ENCODE results near the gene L3MBTL4. TPM values are rescaled to one million over a fixed set of nuclear protein-coding genes. Genes with fewer than 3 reads are reported as not detected.

The L3MBTL4 gene
- total RNA-seq, 1 experiment from 2014 or later: 2.0 TPM

GRCh38 chr18:6374935-6375529 lies 39.7 kb downstream of the L3MBTL4 start:
- in situ Hi-C loops (cut with HindIII; ENCODE audit: low pct_unique_long_range_greater_than_20kb, low sequenced_read_pairs): no loop called here
- no peak for DNase-seq (ENCODE audit: low read depth, low spot score)

- in situ Hi-C loops (cut with HindIII; ENCODE audit: low pct_unique_long_range_greater_than_20kb, low sequenced_read_pairs): no loop called here
- no peak for DNase-seq (ENCODE audit: low read depth, low spot score)
Observed at GRCh38 chr18:6374340-6374739, 40.4 kb downstream of the L3MBTL4 start.

GRCh38 chr18:6373187-6373586 lies 41.5 kb downstream of the L3MBTL4 start:
- DNase-seq (ENCODE audit: low read depth, low spot score): no peak

GRCh38 chr18:6370886-6371635 lies 43.6 kb downstream of the L3MBTL4 start:
- in situ Hi-C loops (cut with HindIII; ENCODE audit: low pct_unique_long_range_greater_than_20kb, low sequenced_read_pairs): no loop called here
- DNase-seq (ENCODE audit: low read depth, low spot score): no peak

More at GRCh38 chr18:6373187-6373586, 41.5 kb downstream of the L3MBTL4 start:
- in situ Hi-C loops (cut with HindIII; ENCODE audit: low pct_unique_long_range_greater_than_20kb, low sequenced_read_pairs): no loop called here

- no peak for DNase-seq (ENCODE audit: low read depth, low spot score)
- in situ Hi-C loops (cut with HindIII; ENCODE audit: low pct_unique_long_range_greater_than_20kb, low sequenced_read_pairs): no loop called here
Observed at GRCh38 chr18:6370410-6370809, 44.3 kb downstream of the L3MBTL4 start.

GRCh38 chr18:6368017-6368416 lies 46.7 kb downstream of the L3MBTL4 start:
- no peak for DNase-seq (ENCODE audit: low read depth, low spot score)
- in situ Hi-C loops (cut with HindIII; ENCODE audit: low pct_unique_long_range_greater_than_20kb, low sequenced_read_pairs): no loop called here

- in situ Hi-C loops (cut with HindIII; ENCODE audit: low pct_unique_long_range_greater_than_20kb, low sequenced_read_pairs): no loop called here
- DNase-seq (ENCODE audit: low read depth, low spot score): no peak
Observed at GRCh38 chr18:6367208-6367607, 47.5 kb downstream of the L3MBTL4 start.

- DNase-seq (ENCODE audit: low read depth, low spot score): no peak
- in situ Hi-C loops (cut with HindIII; ENCODE audit: low pct_unique_long_range_greater_than_20kb, low sequenced_read_pairs): no loop called here
Observed at GRCh38 chr18:6366776-6367175, 47.9 kb downstream of the L3MBTL4 start.

GRCh38 chr18:6365385-6365784 lies 49.3 kb downstream of the L3MBTL4 start:
- no peak for DNase-seq (ENCODE audit: low read depth, low spot score)
- in situ Hi-C loops (cut with HindIII; ENCODE audit: low pct_unique_long_range_greater_than_20kb, low sequenced_read_pairs): no loop called here

- no peak for DNase-seq (ENCODE audit: low read depth, low spot score)
- in situ Hi-C loops (cut with HindIII; ENCODE audit: low pct_unique_long_range_greater_than_20kb, low sequenced_read_pairs): no loop called here
Observed at GRCh38 chr18:6363216-6363615, 51.5 kb downstream of the L3MBTL4 start.

GRCh38 chr18:6362559-6363129 lies 52.1 kb downstream of the L3MBTL4 start:
- in situ Hi-C loops (cut with HindIII; ENCODE audit: low pct_unique_long_range_greater_than_20kb, low sequenced_read_pairs): no loop called here

GRCh38 chr18:6357668-6358067 lies 57.0 kb downstream of the L3MBTL4 start:
- in situ Hi-C loops (cut with HindIII; ENCODE audit: low pct_unique_long_range_greater_than_20kb, low sequenced_read_pairs): no loop called here
- no peak for DNase-seq (ENCODE audit: low read depth, low spot score)

More at GRCh38 chr18:6362559-6363129, 52.1 kb downstream of the L3MBTL4 start:
- DNase-seq (ENCODE audit: low read depth, low spot score): no peak

GRCh38 chr18:6355789-6356589 lies 58.7 kb downstream of the L3MBTL4 start:
- no peak for DNase-seq (ENCODE audit: low read depth, low spot score)
- in situ Hi-C loops (cut with HindIII; ENCODE audit: low pct_unique_long_range_greater_than_20kb, low sequenced_read_pairs): no loop called here

- in situ Hi-C loops (cut with HindIII; ENCODE audit: low pct_unique_long_range_greater_than_20kb, low sequenced_read_pairs): no loop called here
- no peak for DNase-seq (ENCODE audit: low read depth, low spot score)
Observed at GRCh38 chr18:6352275-6352674, 62.4 kb downstream of the L3MBTL4 start.

GRCh38 chr18:6342990-6343389 lies 71.7 kb downstream of the L3MBTL4 start:
- in situ Hi-C loops (cut with HindIII; ENCODE audit: low pct_unique_long_range_greater_than_20kb, low sequenced_read_pairs): no loop called here
- DNase-seq (ENCODE audit: low read depth, low spot score): no peak

- in situ Hi-C loops (cut with HindIII; ENCODE audit: low pct_unique_long_range_greater_than_20kb, low sequenced_read_pairs): no loop called here
- DNase-seq (ENCODE audit: low read depth, low spot score): no peak
Observed at GRCh38 chr18:6341709-6342108, 73.0 kb downstream of the L3MBTL4 start.

- no peak for DNase-seq (ENCODE audit: low read depth, low spot score)
- in situ Hi-C loops (cut with HindIII; ENCODE audit: low pct_unique_long_range_greater_than_20kb, low sequenced_read_pairs): no loop called here
Observed at GRCh38 chr18:6341303-6341702, 73.4 kb downstream of the L3MBTL4 start.

GRCh38 chr18:6340121-6340520 lies 74.6 kb downstream of the L3MBTL4 start:
- no peak for DNase-seq (ENCODE audit: low read depth, low spot score)
- in situ Hi-C loops (cut with HindIII; ENCODE audit: low pct_unique_long_range_greater_than_20kb, low sequenced_read_pairs): no loop called here

Data from SK-MEL-5 (cell line).